GM20000 (cell line): ENCODE data around the gene KCNAB1.

ENCODE experiments used
- DNase-seq: peaks from one replicate; pipeline ENCODE4 v3.0.0; 2012; ENCODE audit warnings: low spot score
- TF ChIP-seq, protein P1 (sequence below): IDR thresholded peaks from 2 replicates; pipeline ENCODE4 v1.5.1; 2012; ENCODE audit warnings: mild to moderate bottlenecking, control low read depth; ENCODE audit errors: extremely low read depth, missing control alignments

KCNAB1 gene

GRCh38 chr3:156253150-156253549 is 132.8 kb downstream of the KCNAB1 start:
- TF ChIP-seq, protein P1, sequence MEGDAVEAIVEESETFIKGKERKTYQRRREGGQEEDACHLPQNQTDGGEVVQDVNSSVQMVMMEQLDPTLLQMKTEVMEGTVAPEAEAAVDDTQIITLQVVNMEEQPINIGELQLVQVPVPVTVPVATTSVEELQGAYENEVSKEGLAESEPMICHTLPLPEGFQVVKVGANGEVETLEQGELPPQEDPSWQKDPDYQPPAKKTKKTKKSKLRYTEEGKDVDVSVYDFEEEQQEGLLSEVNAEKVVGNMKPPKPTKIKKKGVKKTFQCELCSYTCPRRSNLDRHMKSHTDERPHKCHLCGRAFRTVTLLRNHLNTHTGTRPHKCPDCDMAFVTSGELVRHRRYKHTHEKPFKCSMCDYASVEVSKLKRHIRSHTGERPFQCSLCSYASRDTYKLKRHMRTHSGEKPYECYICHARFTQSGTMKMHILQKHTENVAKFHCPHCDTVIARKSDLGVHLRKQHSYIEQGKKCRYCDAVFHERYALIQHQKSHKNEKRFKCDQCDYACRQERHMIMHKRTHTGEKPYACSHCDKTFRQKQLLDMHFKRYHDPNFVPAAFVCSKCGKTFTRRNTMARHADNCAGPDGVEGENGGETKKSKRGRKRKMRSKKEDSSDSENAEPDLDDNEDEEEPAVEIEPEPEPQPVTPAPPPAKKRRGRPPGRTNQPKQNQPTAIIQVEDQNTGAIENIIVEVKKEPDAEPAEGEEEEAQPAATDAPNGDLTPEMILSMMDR, result no peak
- no peak for DNase-seq

GRCh38 chr3:156256256-156256655 is 135.9 kb downstream of the KCNAB1 start:
- no peak for DNase-seq
- TF ChIP-seq, protein P1, result no peak

DNA sequence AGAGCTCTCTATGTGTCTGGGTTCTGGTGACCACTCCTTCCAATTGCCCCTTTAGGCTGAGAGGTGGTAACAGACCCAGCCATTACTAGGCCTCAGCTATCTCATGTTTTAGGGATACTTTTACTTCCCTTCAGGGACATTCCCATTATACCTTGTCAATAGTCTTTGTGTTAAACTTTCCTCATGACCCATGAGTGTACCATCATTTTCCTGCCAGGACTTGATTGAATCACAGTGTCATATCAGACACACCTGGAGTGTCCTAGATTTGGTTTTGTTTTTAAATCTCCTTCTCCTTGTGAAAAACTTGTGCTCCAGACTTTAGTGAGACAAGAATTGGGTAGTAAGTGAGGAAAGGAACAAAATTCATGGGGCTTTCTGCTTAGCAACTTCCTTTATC is 136.6 kb downstream of the KCNAB1 start:
- TF ChIP-seq, protein P1, result no peak
- no peak for DNase-seq

DNA sequence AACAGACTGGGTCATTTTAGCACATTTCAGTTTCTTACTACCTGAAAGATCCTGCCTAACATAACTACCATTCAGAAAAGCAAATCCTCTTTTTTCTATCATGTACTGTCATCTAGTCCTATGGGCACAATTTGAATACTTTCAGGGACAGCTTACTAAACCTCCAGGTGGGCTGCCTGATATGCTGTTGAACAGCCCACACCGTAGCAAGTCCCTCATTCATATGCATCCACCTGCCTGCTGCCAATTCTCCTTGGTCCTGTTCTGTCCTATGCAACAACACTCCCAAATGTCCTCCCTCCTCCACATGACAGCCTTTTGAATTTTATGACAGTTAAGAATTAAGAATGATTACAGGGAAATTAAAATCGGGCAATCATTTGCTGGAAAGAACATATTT is 137.9 kb downstream of the KCNAB1 start:
- TF ChIP-seq, protein P1, result no peak
- DNase-seq, result no peak

- TF ChIP-seq, protein P1, result no peak
- DNase-seq, result no peak
These were observed 139.5 kb downstream of the KCNAB1 start for GRCh38 chr3:156259896-156260295.

- DNase-seq, result no peak
- TF ChIP-seq, protein P1, result no peak
These were observed 140.0 kb downstream of the KCNAB1 start for GRCh38 chr3:156260331-156260730.

DNA sequence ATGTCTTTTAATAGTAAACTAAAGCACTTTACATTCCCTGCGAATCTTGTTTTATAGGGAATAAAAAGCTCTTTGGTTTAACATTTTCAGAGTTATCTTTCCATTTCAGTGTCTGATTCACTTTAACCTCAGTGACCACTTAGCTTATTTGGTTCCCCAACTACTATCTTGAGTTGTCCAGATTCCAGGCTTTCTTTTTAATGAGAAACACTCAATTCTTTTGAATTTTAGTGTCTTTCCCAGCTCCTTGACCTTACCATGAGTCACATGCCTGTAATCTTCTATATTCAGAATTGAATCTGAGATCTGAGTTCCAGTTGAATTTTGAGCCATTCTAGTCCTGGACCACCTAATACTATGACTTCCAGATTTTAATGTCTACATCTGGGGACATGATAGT is 144.4 kb downstream of the KCNAB1 start:
- DNase-seq, result no peak
- TF ChIP-seq, protein P1, result no peak
